Dermis blood vessel endothelial cell (primary cell): ENCODE results near the gene PINLYP. TPM values are rescaled to one million over a fixed set of nuclear protein-coding genes. Genes with fewer than 3 reads are reported as not detected.
A peak's percentile ranks its signal among the peaks of the same experiment; 100 is the strongest.
"Not testable (repeated sequence)": the region's sequence is repeated elsewhere in the genome, so short reads cannot be mapped to it uniquely, and the experiment has no call there.

Experiments used
- DNase-seq: peaks from one replicate; pipeline ENCODE4 v3.0.0; 2010
- total RNA-seq: library from RNA; depleted of rRNA; stranded (reverse); fragments of >200 nt; gene quantifications from 2 replicates; pipeline ENCODE4 v1.2.3, GENCODE V29; 2014

Gene PINLYP
- total RNA-seq, 1 donor from 2014 or later = 0.68 TPM

- DNase-seq = no peak
These were observed 8.9 kb downstream of the PINLYP start for GRCh38 chr19:43584484-43584883.

GRCh38 chr19:43586346-43586745 is 10.7 kb downstream of the PINLYP start:
- DNase-seq = no peak

GRCh38 chr19:43587029-43587428 is 11.4 kb downstream of the PINLYP start:
- DNase-seq = not testable (repeated sequence)

GRCh38 chr19:43589277-43589676 is 13.7 kb downstream of the PINLYP start:
- DNase-seq = no peak

GRCh38 chr19:43589678-43590077 is 14.1 kb downstream of the PINLYP start:
- no peak for DNase-seq

- DNase-seq = no peak
These were observed 16.5 kb downstream of the PINLYP start for GRCh38 chr19:43591904-43592772.

GRCh38 chr19:43592800-43593350 is 17.3 kb downstream of the PINLYP start:
- no peak for DNase-seq

- DNase-seq = no peak
These were observed 18.6 kb downstream of the PINLYP start for GRCh38 chr19:43594081-43594697.

- peak; percentile 85 for DNase-seq
These were observed 19.4 kb downstream of the PINLYP start for GRCh38 chr19:43594710-43595604.

- no peak for DNase-seq
These were observed 20.0 kb downstream of the PINLYP start for GRCh38 chr19:43595605-43595998.

GRCh38 chr19:43595999-43596841 is 20.6 kb downstream of the PINLYP start, which contains the start of the genes IRGQ and ZNF576:
Gene IRGQ, minus strand, starts transcription at chr19:43596134. Its CDS starts 796 bp downstream, at chr19:43595338.
Gene ZNF576, plus strand, starts transcription at chr19:43596595. Its CDS starts 514 bp downstream, at chr19:43597109.
- DNase-seq = peak; percentile 100

GRCh38 chr19:43596842-43597461 is 21.4 kb downstream of the PINLYP start:
- DNase-seq = peak; percentile 10

GRCh38 chr19:43597876-43598275 is 22.3 kb downstream of the PINLYP start:
- peak; percentile 27 for DNase-seq

GRCh38 chr19:43598445-43599240 is 23.0 kb downstream of the PINLYP start:
- DNase-seq = no peak

GRCh38 chr19:43599635-43600295 is 24.2 kb downstream of the PINLYP start:
- DNase-seq = no peak

- DNase-seq = not testable (repeated sequence)
These were observed 24.7 kb downstream of the PINLYP start for GRCh38 chr19:43600326-43600725.

- no peak for DNase-seq
These were observed 30.4 kb downstream of the PINLYP start for GRCh38 chr19:43605875-43606568.

- DNase-seq = no peak
These were observed 31.1 kb downstream of the PINLYP start for GRCh38 chr19:43606569-43607229.
